Gastrocnemius medialis (tissue), 4 donors: ENCODE measurements around the gene LRRFIP1. TPM values are rescaled to one million over a fixed set of nuclear protein-coding genes. Genes with fewer than 3 reads are reported as not detected.

Experiments
- ATAC-seq, 2 donors: fragments of 150-250 bp; one replicate each; pipeline ENCODE4 v1.9.1; 2016
- DNase-seq, 2 donors: peaks; one replicate each; pipeline ENCODE4 v3.0.0-alpha.2; 2019
- H3K27ac ChIP-seq, 4 donors: fragments of 200-600 bp; sonication (generic); 1 replicate in 1 of 4; 2 replicates in 3 of 4; pipeline ENCODE4 v1.5.1; 2016 to 2018; ENCODE audit warnings: mild to moderate bottlenecking in 2 of 4, moderate library complexity in 1 of 4
- H3K27me3 ChIP-seq, 3 donors: fragments of 200-600 bp; sonication (generic) in 2 of 3; 1 replicate in 1 of 3; 2 replicates in 2 of 3; pipeline versions ENCODE4 v1.5.1 to v1.6.0; 2016 to 2019; ENCODE audit warnings: mild to moderate bottlenecking in 1 of 3, moderate library complexity in 1 of 3
- H3K36me3 ChIP-seq, 2 donors: fragments of 200-600 bp; sonication (generic) in 1 of 2; one replicate each; pipeline ENCODE4 v1.5.1; 2017 to 2018
- H3K4me1 ChIP-seq, 2 donors: fragments of 200-600 bp; sonication (generic) in 1 of 2; one replicate each; pipeline ENCODE4 v1.5.1; 2016 to 2017; ENCODE audit warnings: mild to moderate bottlenecking in 2 of 2
- H3K4me3 ChIP-seq, 4 donors: fragments of 200-600 bp; sonication (generic) in 3 of 4; 1 replicate in 1 of 4; 2 replicates in 3 of 4; pipeline ENCODE4 v1.5.1; 2016 to 2019; ENCODE audit warnings: mild to moderate bottlenecking in 2 of 4
- H3K9me3 ChIP-seq, 3 donors: fragments of 200-600 bp; sonication (generic) in 2 of 3; 1 replicate in 1 of 3; 2 replicates in 2 of 3; pipeline ENCODE4 v1.5.1; 2016 to 2019
- CTCF ChIP-seq, 5 experiments: fragments of 450-650 bp in 3 of 5; fragments of 200-600 bp in 2 of 5; sonication (generic) in 2 of 5; IDR thresholded peaks in 4 of 5; conservative IDR thresholded peaks in 1 of 5; 1 replicate in 4 of 5; 2 replicates in 1 of 5; pipeline ENCODE4 v1.5.1; 2016 to 2019; ENCODE audit warnings: antibody characterized with exemption in 5 of 5, mild to moderate bottlenecking in 3 of 5, moderate library complexity in 3 of 5
- POLR2A ChIP-seq, 2 donors: fragments of 450-650 bp; IDR thresholded peaks; one replicate each; pipeline ENCODE4 v1.6.1; 2017; ENCODE audit warnings: antibody characterized with exemption in 2 of 2, mild to moderate bottlenecking in 2 of 2, moderate library complexity in 2 of 2
- in situ Hi-C, 4 donors: fragments of 200-750 bp; cut with MboI; loops; one replicate each; pipeline versions ENCODE4 v1.15.0 to v1.8.0; 2017; ENCODE audit warnings: low sequenced_read_pairs in 4 of 4
- intact Hi-C: fragments of 100-400 bp; cut with DNase I; formaldehyde crosslinking; loops from one replicate; pipeline ENCODE4 v1.15.1; 2023; ENCODE audit warnings: low total_unique reads
- total RNA-seq, 4 donors: library from RNA; depleted of rRNA; stranded (reverse); fragments of >200 nt; gene quantifications; one replicate each; pipeline versions ENCODE4 v1.1.0 to v1.2.3, GENCODE V29; 2016

The LRRFIP1 gene
- total RNA-seq, 4 donors from 2014 or later = 37.9 to 74.1 (median 54.0) TPM

GRCh38 chr2:237642038-237642734, 14.8 kb downstream of the LRRFIP1 start:
- DNase-seq (peak; percentile 79 to 94), ATAC-seq (peak; percentile 48 to 50)
- in situ Hi-C loops (no loop called here), intact Hi-C loops (loop anchor here (2.0 kb wide), 1 partner anchor 41 kb away; no protein-coding TSS in a partner anchor)
- Histone ChIP-seq H3K9me3 (no peaks in the 10 kb centered on the region), H3K27ac (peak overlapping the region; percentile 88 to 96 (median 94)), H3K27me3 (no peaks in the 10 kb centered on the region), H3K36me3 (no peaks in the 10 kb centered on the region), H3K4me1 (peaks cover 77 to 89% of the 10 kb centered on the region in 2 donors), H3K4me3 (no peak overlapping the region)
- TF ChIP-seq POLR2A (IDR thresholded peaks at IDR 0.05) (peak in 1 of 2 donors; percentile 26), CTCF (IDR thresholded peaks at IDR 0.05 in 4 of 5, conservative IDR thresholded peaks at IDR 0.05 in 1 of 5) (no peak)

DNA sequence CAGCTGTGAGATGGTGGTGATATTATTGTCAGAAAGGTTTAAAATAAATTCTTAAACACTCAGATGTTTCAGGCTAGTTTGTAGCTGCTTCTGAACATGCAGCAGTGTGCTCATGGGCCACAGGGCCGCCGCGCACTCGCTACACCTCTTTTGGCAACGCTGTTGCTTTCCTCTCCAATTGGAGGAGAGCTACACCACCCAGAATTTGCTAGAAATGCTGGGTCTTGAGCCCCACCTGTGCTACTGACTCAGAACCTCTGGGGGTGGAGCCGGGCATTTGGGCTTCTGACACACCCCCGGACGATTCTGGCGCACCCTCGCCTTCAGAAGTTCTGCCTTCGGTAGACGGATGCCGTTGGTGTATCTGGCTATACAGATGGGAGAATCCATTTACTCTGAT, 15.7 kb downstream of the LRRFIP1 start:
- no peak overlapping the region for H3K4me3 ChIP-seq
- H3K9me3 ChIP-seq = no peaks in the 10 kb centered on the region
- no peaks in the 10 kb centered on the region for H3K27me3 ChIP-seq
- ATAC-seq (no peak), DNase-seq (no peak)
- peak overlapping the region; percentile 88 to 96 (median 94) for H3K27ac ChIP-seq
- no peaks in the 10 kb centered on the region for H3K36me3 ChIP-seq
- in situ Hi-C loops (no loop called here), intact Hi-C loops (loop anchor here (2.0 kb wide), 1 partner anchor 42 kb away; no protein-coding TSS in a partner anchor)
- TF ChIP-seq POLR2A (IDR thresholded peaks at IDR 0.05) (no peak), CTCF (IDR thresholded peaks at IDR 0.05 in 4 of 5, conservative IDR thresholded peaks at IDR 0.05 in 1 of 5) (no peak)
- peaks cover 78 to 88% of the 10 kb centered on the region in 2 donors for H3K4me1 ChIP-seq

DNA sequence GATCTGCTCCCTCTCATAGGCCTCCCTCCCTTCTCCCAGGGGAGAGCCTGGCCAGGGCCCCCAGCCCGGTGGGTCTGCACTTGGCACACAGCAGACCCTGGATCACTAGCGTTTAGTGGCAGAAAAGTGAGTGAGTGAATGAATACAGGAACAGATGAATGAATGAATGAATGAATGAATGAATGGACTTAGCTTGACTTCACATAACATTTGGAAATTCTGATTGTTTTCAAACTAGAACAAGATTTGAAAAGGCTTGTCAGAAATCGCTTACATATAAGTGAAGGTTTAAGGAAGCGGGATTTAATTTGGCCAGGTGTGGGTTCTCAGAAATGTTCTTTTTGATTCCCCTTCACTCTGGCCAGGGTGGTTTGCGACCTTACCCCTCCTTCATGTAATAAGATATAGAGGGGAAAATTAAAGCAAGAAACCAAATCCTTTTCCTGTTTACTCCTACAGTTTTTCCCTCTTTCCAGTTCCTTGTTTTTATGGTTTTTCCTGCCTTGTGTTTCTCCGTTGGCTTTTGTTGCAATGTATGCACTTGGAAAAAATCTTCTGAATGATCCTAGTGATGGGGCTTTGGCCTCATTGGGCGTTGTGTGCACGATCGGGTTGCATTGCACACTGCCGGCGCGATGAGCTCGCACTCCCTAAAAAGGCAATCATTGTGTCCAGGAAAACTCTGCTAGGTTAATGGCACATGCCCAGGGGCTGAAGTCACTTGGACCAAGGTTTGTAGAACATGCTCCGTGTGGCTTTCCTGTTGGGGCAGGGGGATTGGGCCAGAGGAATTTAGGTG, 16.4 kb downstream of the LRRFIP1 start:
- intact Hi-C loops = loop anchor here (2.0 kb wide), 1 partner anchor 43 kb away; no protein-coding TSS in a partner anchor
- ATAC-seq (peak; percentile 9 to 22), DNase-seq (peak in 1 of 2 donors; percentile 79)
- Histone ChIP-seq H3K27ac (peak overlapping the region; percentile 88 to 96 (median 94)), H3K9me3 (no peaks in the 10 kb centered on the region), H3K36me3 (no peaks in the 10 kb centered on the region), H3K4me3 (peak overlapping the region in 1 of 4 donors; percentile 13), H3K27me3 (no peaks in the 10 kb centered on the region), H3K4me1 (peaks cover 78 to 86% of the 10 kb centered on the region in 2 donors)
- in situ Hi-C loops = no loop called here
- TF ChIP-seq POLR2A (IDR thresholded peaks at IDR 0.05) (no peak), CTCF (IDR thresholded peaks at IDR 0.05 in 4 of 5, conservative IDR thresholded peaks at IDR 0.05 in 1 of 5) (no peak)

GRCh38 chr2:237644381-237644703, 17.0 kb downstream of the LRRFIP1 start:
- TF ChIP-seq CTCF (IDR thresholded peaks at IDR 0.05 in 4 of 5, conservative IDR thresholded peaks at IDR 0.05 in 1 of 5) (no peak), POLR2A (IDR thresholded peaks at IDR 0.05) (no peak)
- in situ Hi-C loops = no loop called here
- Histone ChIP-seq H3K4me1 (peaks cover 78 to 83% of the 10 kb centered on the region in 2 donors), H3K27me3 (no peaks in the 10 kb centered on the region), H3K27ac (peak overlapping the region; percentile 88 to 96 (median 94)), H3K4me3 (peak overlapping the region in 1 of 4 donors; percentile 13), H3K9me3 (no peaks in the 10 kb centered on the region), H3K36me3 (no peaks in the 10 kb centered on the region)
- no peak for DNase-seq
- ATAC-seq = peak; percentile 36 to 43
- intact Hi-C loops = no loop called here
